SK-N-SH treated with all-trans-retinoic acid at 6 μM for 48 hours (cell line): ENCODE results near the gene THAP10.

Experiments used
- ATAC-seq: fragments of 200-7000 bp; cut with Tn5 transposase; 3 replicates; pipeline ENCODE4 v1.9.1; 2020; ENCODE audit warnings: mild to moderate bottlenecking, moderate library complexity
- ARNTL ChIP-seq: fragments of 450-650 bp; formaldehyde crosslinking; IDR thresholded peaks from 2 replicates; pipeline ENCODE4 v1.5.0; 2020; ENCODE audit warnings: low read depth, mild to moderate bottlenecking, moderate library complexity, borderline replicate concordance
- BACH2 ChIP-seq: fragments of 250-450 bp; sonication (Bioruptor Pico); IDR thresholded peaks from 2 replicates; pipeline ENCODE4 v1.9.0; 2021; ENCODE audit warnings: mild to moderate bottlenecking, borderline replicate concordance
- CREB5 ChIP-seq: fragments of 250-450 bp; sonication (Bioruptor Pico); IDR thresholded peaks from 2 replicates; pipeline ENCODE4 v1.5.1; 2020; ENCODE audit warnings: low read depth, mild to moderate bottlenecking, moderate library complexity
- CSDC2 ChIP-seq: fragments of 250-450 bp; sonication (Bioruptor Pico); IDR thresholded peaks from 2 replicates; pipeline ENCODE4 v1.5.0; 2020; ENCODE audit warnings: mild to moderate bottlenecking, moderate library complexity
- CSRNP3 ChIP-seq: fragments of 250-450 bp; sonication (Bioruptor Pico); IDR thresholded peaks from 2 replicates; pipeline ENCODE4 v1.5.1; 2021; ENCODE audit warnings: mild to moderate bottlenecking, moderate library complexity
- ESRRG ChIP-seq: fragments of 250-450 bp; sonication (Bioruptor Pico); IDR thresholded peaks from 2 replicates; pipeline ENCODE4 v1.6.1; 2021; ENCODE audit warnings: mild to moderate bottlenecking
- GLIS3 ChIP-seq: fragments of 250-450 bp; sonication (Bioruptor Pico); IDR thresholded peaks from 2 replicates; pipeline ENCODE4 v1.5.0; 2020; ENCODE audit warnings: mild to moderate bottlenecking, moderate library complexity
- ISL1 ChIP-seq: fragments of 250-450 bp; sonication (Bioruptor Pico); IDR thresholded peaks from 2 replicates; pipeline ENCODE4 v2.1.2; 2022; ENCODE audit warnings: mild to moderate bottlenecking, moderate library complexity
- PATZ1 ChIP-seq: fragments of 250-450 bp; sonication (Bioruptor Pico); IDR thresholded peaks from 2 replicates; pipeline ENCODE4 v1.8.0; 2020; ENCODE audit warnings: mild to moderate bottlenecking, moderate library complexity, borderline replicate concordance
- POU6F1 ChIP-seq: fragments of 250-450 bp; sonication (Bioruptor Pico); IDR thresholded peaks from 2 replicates; pipeline ENCODE4 v1.8.0; 2021; ENCODE audit warnings: low read depth, mild to moderate bottlenecking, moderate library complexity, borderline replicate concordance
- PPARA ChIP-seq: fragments of 250-450 bp; sonication (Bioruptor Pico); IDR thresholded peaks from 2 replicates; pipeline ENCODE4 v1.5.0; 2020; ENCODE audit warnings: mild to moderate bottlenecking, borderline replicate concordance
- RARB ChIP-seq: fragments of 250-450 bp; sonication (Bioruptor Pico); IDR thresholded peaks from 2 replicates; pipeline ENCODE4 v1.8.0; 2021; ENCODE audit warnings: mild to moderate bottlenecking, moderate library complexity
- SNAI2 ChIP-seq: fragments of 250-450 bp; sonication (Bioruptor Pico); IDR thresholded peaks from 2 replicates; pipeline ENCODE4 v1.5.0; 2020; ENCODE audit warnings: mild to moderate bottlenecking, moderate library complexity
- TSHZ2 ChIP-seq: fragments of 250-450 bp; sonication (Bioruptor Pico); IDR thresholded peaks from 2 replicates; pipeline ENCODE4 v1.5.0; 2020; ENCODE audit warnings: mild to moderate bottlenecking, moderate library complexity
- ZC3H10 ChIP-seq: fragments of 250-450 bp; sonication (Bioruptor Pico); IDR thresholded peaks from 2 replicates; pipeline ENCODE4 v1.5.1; 2021; ENCODE audit warnings: mild to moderate bottlenecking, moderate library complexity
- ZFP3 ChIP-seq: fragments of 250-450 bp; sonication (Bioruptor Pico); IDR thresholded peaks from 2 replicates; pipeline ENCODE4 v1.5.0; 2020; ENCODE audit warnings: mild to moderate bottlenecking, moderate library complexity
- ZNF70 ChIP-seq: fragments of 450-650 bp; formaldehyde crosslinking; IDR thresholded peaks from 2 replicates; pipeline ENCODE4 v1.5.0; 2020; ENCODE audit warnings: mild to moderate bottlenecking, moderate library complexity
- ZNF8 ChIP-seq: fragments of 450-650 bp; formaldehyde crosslinking; IDR thresholded peaks from 2 replicates; pipeline ENCODE4 v1.5.0; 2020; ENCODE audit warnings: mild to moderate bottlenecking, moderate library complexity

THAP10 gene

GRCh38 chr15:70907784-70908471, 15.7 kb upstream of the THAP10 start (continued):
- TF ChIP-seq TSHZ2 (CRISPR knock-in tag), result no peak
- TF ChIP-seq ZNF8 (CRISPR knock-in tag), result no peak
- no peak for TF ChIP-seq CSDC2 (CRISPR knock-in tag)
- TF ChIP-seq ZNF70 (CRISPR knock-in tag), result no peak

- no peak for ATAC-seq
- TF ChIP-seq ESRRG (CRISPR knock-in tag), result no peak
- no peak for TF ChIP-seq ZNF8 (CRISPR knock-in tag)
- no peak for TF ChIP-seq RARB (CRISPR knock-in tag)
- TF ChIP-seq ZC3H10, result no peak
- TF ChIP-seq GLIS3 (CRISPR knock-in tag), result no peak
- no peak for TF ChIP-seq ARNTL (CRISPR knock-in tag)
- TF ChIP-seq POU6F1 (CRISPR knock-in tag), result no peak
- no peak for TF ChIP-seq CSDC2 (CRISPR knock-in tag)
- TF ChIP-seq ISL1, result no peak
- TF ChIP-seq ZFP3 (CRISPR knock-in tag), result no peak
- TF ChIP-seq PPARA (CRISPR knock-in tag), result no peak
- TF ChIP-seq CSRNP3, result no peak
- TF ChIP-seq BACH2 (CRISPR knock-in tag), result no peak
- no peak for TF ChIP-seq SNAI2 (CRISPR knock-in tag)
- TF ChIP-seq PATZ1 (CRISPR knock-in tag), result no peak
- TF ChIP-seq CREB5, result no peak
- TF ChIP-seq ZNF70 (CRISPR knock-in tag), result no peak
- no peak for TF ChIP-seq TSHZ2 (CRISPR knock-in tag)
These were observed 14.6 kb upstream of the THAP10 start for GRCh38 chr15:70906842-70907241.
